Ammon's horn (tissue), 1 donor: Measurements from ENCODE around the gene RPS6KA2.
A peak's percentile ranks its signal among the peaks of the same experiment; 100 is the strongest.
"Not testable (repeated sequence)": the region's sequence is repeated elsewhere in the genome, so short reads cannot be mapped to it uniquely, and the experiment has no call there.

Source experiments
- DNase-seq: peaks from one replicate; pipeline ENCODE4 v3.0.0-alpha.2; 2016; ENCODE audit warnings: low spot score

RPS6KA2 gene

GRCh38 chr6:166635013-166635970, 8.2 kb upstream of the RPS6KA2 start:
- DNase-seq: no peak

- DNase-seq: not testable (repeated sequence)
Measured at GRCh38 chr6:166634581-166634980, 7.5 kb upstream of the RPS6KA2 start.

- DNase-seq: no peak
Measured at GRCh38 chr6:166633732-166634535, 6.9 kb upstream of the RPS6KA2 start.

GRCh38 chr6:166632731-166633130, 5.7 kb upstream of the RPS6KA2 start:
- no peak for DNase-seq

- DNase-seq: no peak
Measured at GRCh38 chr6:166630462-166630861, 3.4 kb upstream of the RPS6KA2 start.

GRCh38 chr6:166629628-166630027, 2.6 kb upstream of the RPS6KA2 start:
- no peak for DNase-seq

- DNase-seq: peak; percentile 70
Measured at GRCh38 chr6:166627875-166628801, 1.1 kb upstream of the RPS6KA2 start.

GRCh38 chr6:166626177-166627032, 646 bp downstream of the RPS6KA2 start:
- DNase-seq: peak; percentile 49

- no peak for DNase-seq
Measured at GRCh38 chr6:166625356-166625755, 1.7 kb downstream of the RPS6KA2 start.

- peak; percentile 33 for DNase-seq
Measured at GRCh38 chr6:166624275-166624674, 2.8 kb downstream of the RPS6KA2 start.

GRCh38 chr6:166623318-166623717, 3.7 kb downstream of the RPS6KA2 start:
- DNase-seq: no peak

GRCh38 chr6:166621114-166621540, 5.9 kb downstream of the RPS6KA2 start:
- DNase-seq: no peak

- DNase-seq: no peak
Measured at GRCh38 chr6:166620478-166621113, 6.5 kb downstream of the RPS6KA2 start.

- DNase-seq: no peak
Measured at GRCh38 chr6:166619912-166620311, 7.1 kb downstream of the RPS6KA2 start.

- no peak for DNase-seq
Measured at GRCh38 chr6:166618866-166619761, 7.9 kb downstream of the RPS6KA2 start.

- no peak for DNase-seq
Measured at GRCh38 chr6:166618251-166618650, 8.8 kb downstream of the RPS6KA2 start.

- no peak for DNase-seq
Measured at GRCh38 chr6:166617359-166617758, 9.7 kb downstream of the RPS6KA2 start.

- DNase-seq: no peak
Measured at GRCh38 chr6:166616261-166617238, 10.5 kb downstream of the RPS6KA2 start.
